CD4-positive, alpha-beta memory T cell (primary cell): ENCODE data around the gene PRDX1. TPM values are rescaled to one million over a fixed set of nuclear protein-coding genes. Genes with fewer than 3 reads are reported as not detected.

Experiments used
- CTCF ChIA-PET: fragments of 350-600 bp; sonication (Branson Sonifier 250); formaldehyde crosslinking; loops from one replicate; lab custom pipeline; 2021; ENCODE audit warnings: inconsistent platforms; ENCODE audit not compliant: partially characterized antibody; lab: Charles Lee
- POLR2A ChIA-PET: fragments of 350-600 bp; sonication (Branson Sonifier 250); formaldehyde crosslinking; loops from one replicate; lab custom pipeline; 2021; ENCODE audit not compliant: partially characterized antibody; lab: Charles Lee
- DNase-seq, 5 donors: peaks; one replicate each; pipeline versions ENCODE4 v3.0.0 to v3.0.0-alpha.2; 2020 to 2022; ENCODE audit warnings: mixed read lengths in 1 of 5
- H3K27ac ChIP-seq: one replicate; pipeline ENCODE4 v1.7.0; 2013; ENCODE audit warnings: low read depth, low read length
- H3K27me3 ChIP-seq: 2 replicates; pipeline ENCODE4 v1.7.0; 2013; ENCODE audit warnings: mild to moderate bottlenecking, low read length, moderate library complexity; ENCODE audit not compliant: insufficient read depth
- H3K36me3 ChIP-seq: 2 replicates; pipeline ENCODE4 v1.7.0; 2013; ENCODE audit warnings: mild to moderate bottlenecking, low read length, moderate library complexity; ENCODE audit not compliant: insufficient read depth
- H3K4me1 ChIP-seq: 2 replicates; pipeline ENCODE4 v1.7.0; 2013; ENCODE audit warnings: mild to moderate bottlenecking, low read length, moderate library complexity; ENCODE audit not compliant: insufficient read depth
- H3K4me3 ChIP-seq, 2 donors: one replicate each; pipeline ENCODE4 v1.7.0; 2013; ENCODE audit warnings: low read length in 2 of 2, mild to moderate bottlenecking in 1 of 2
- H3K9me3 ChIP-seq, 2 donors: one replicate each; pipeline ENCODE4 v1.7.0; 2013; ENCODE audit warnings: low read length in 2 of 2, control low read depth in 1 of 2; ENCODE audit not compliant: control insufficient read depth in 1 of 2
- H3K27ac Mint-ChIP-seq, 7 donors: one replicate each; pipeline ENCODE4 v1.8.0; 2020 to 2021; ENCODE audit warnings: mixed read lengths in 7 of 7, mild to moderate bottlenecking in 6 of 7, inconsistent platforms in 3 of 7, moderate library complexity in 3 of 7
- H3K27me3 Mint-ChIP-seq, 2 donors: one replicate each; pipeline ENCODE4 v1.8.0; 2020 to 2021; ENCODE audit warnings: mixed read lengths in 2 of 2
- H3K36me3 Mint-ChIP-seq, 2 donors: one replicate each; pipeline ENCODE4 v1.8.0; 2020 to 2021; ENCODE audit warnings: mixed read lengths in 2 of 2, inconsistent platforms in 1 of 2, mild to moderate bottlenecking in 1 of 2
- H3K4me1 Mint-ChIP-seq, 4 donors: one replicate each; pipeline ENCODE4 v1.8.0; 2020 to 2021; ENCODE audit warnings: mixed read lengths in 4 of 4, mild to moderate bottlenecking in 1 of 4
- H3K4me3 Mint-ChIP-seq, 8 donors: one replicate each; pipeline ENCODE4 v1.8.0; 2020 to 2021; ENCODE audit warnings: mixed read lengths in 8 of 8, mild to moderate bottlenecking in 7 of 8, moderate library complexity in 6 of 8, inconsistent platforms in 3 of 8
- H3K9me3 Mint-ChIP-seq, 8 donors: one replicate each; pipeline ENCODE4 v1.8.0; 2020 to 2021; ENCODE audit warnings: mixed read lengths in 8 of 8, mild to moderate bottlenecking in 5 of 8, inconsistent platforms in 3 of 8, moderate library complexity in 1 of 8
- intact Hi-C: fragments of 100-400 bp; cut with micrococcal nuclease; formaldehyde crosslinking; loops from one replicate; pipeline ENCODE4 v1.15.1; 2023
- polyA plus RNA-seq, 2 donors: library from polyadenylated mRNA; unstranded; fragments of 300-500 nt; fragmentation: Illumina TruSeq; gene quantifications; one replicate each; pipeline ENCODE4 v1.2.3, GENCODE V29; 2021
- total RNA-seq, 2 experiments: library from RNA; stranded (reverse); gene quantifications; one replicate each; pipeline ENCODE4 v1.2.3, GENCODE V29; 2021

The PRDX1 gene
- total and polyA plus RNA-seq, 4 experiments from 2014 or later: 130 to 288 (median 197) TPM

GRCh38 chr1:45542591-45542990 lies 20.9 kb upstream of the PRDX1 start:
- Histone ChIP-seq H3K9me3 (no peaks in the 10 kb centered on the region), H3K4me1 (peaks cover 31% of the 10 kb centered on the region), H3K4me3 (no peak overlapping the region), H3K27me3 (no peaks in the 10 kb centered on the region), H3K27ac (no peak overlapping the region), H3K36me3 (no peaks in the 10 kb centered on the region)
- H3K27ac Mint-ChIP-seq: peak overlapping the region in 3 of 7 donors; percentile 48 to 79 (median 65)
- DNase-seq: no peak
- CTCF ChIA-PET: interaction anchor here (1.1 to 5.9 kb wide), 4 partner anchors 24 to 31 kb away, joined by 3 to 26 read pairs (median 4); no protein-coding TSS in a partner anchor
- H3K4me1 Mint-ChIP-seq: peaks cover 21 to 36% (median 28%) of the 10 kb centered on the region in 4 donors
- H3K9me3 Mint-ChIP-seq: no peaks in the 10 kb centered on the region
- no peak overlapping the region for H3K4me3 Mint-ChIP-seq
- no peaks in the 10 kb centered on the region for H3K36me3 Mint-ChIP-seq
- no peaks in the 10 kb centered on the region for H3K27me3 Mint-ChIP-seq
- POLR2A ChIA-PET: no interaction called here
- intact Hi-C loops: loop anchor here (2.0 kb wide), 1 partner anchor 22 kb away; the partner anchor contains the start of gene PRDX1

- H3K36me3 ChIP-seq: no peaks in the 10 kb centered on the region
- CTCF ChIA-PET: interaction anchor here (0.9 to 5.9 kb wide), 4 partner anchors 19 to 29 kb away, joined by 3 to 26 read pairs (median 3); partner anchors contain the start of gene PRDX1
- H3K4me3 ChIP-seq: no peak overlapping the region
- peaks cover 31% of the 10 kb centered on the region for H3K4me1 ChIP-seq
- Mint-ChIP-seq H3K27me3 (no peaks in the 10 kb centered on the region), H3K27ac (no peak overlapping the region), H3K4me1 (peaks cover 21 to 36% (median 29%) of the 10 kb centered on the region in 4 donors), H3K4me3 (no peak overlapping the region), H3K36me3 (no peaks in the 10 kb centered on the region), H3K9me3 (no peaks in the 10 kb centered on the region)
- intact Hi-C loops: no loop called here
- no peak overlapping the region for H3K27ac ChIP-seq
- no peaks in the 10 kb centered on the region for H3K9me3 ChIP-seq
- no peaks in the 10 kb centered on the region for H3K27me3 ChIP-seq
- POLR2A ChIA-PET: interaction anchor here (0.6 to 0.8 kb wide), 2 partner anchors 10 to 19 kb away, joined by 3 read pairs; no protein-coding TSS in a partner anchor
- DNase-seq: no peak
These were observed 19.5 kb upstream of the PRDX1 start for GRCh38 chr1:45541193-45541592.

GRCh38 chr1:45536886-45537285 lies 15.2 kb upstream of the PRDX1 start:
- Histone ChIP-seq H3K27me3 (no peaks in the 10 kb centered on the region), H3K36me3 (no peaks in the 10 kb centered on the region), H3K9me3 (no peaks in the 10 kb centered on the region), H3K4me3 (no peak overlapping the region), H3K4me1 (no peaks in the 10 kb centered on the region), H3K27ac (no peak overlapping the region)
- DNase-seq: no peak
- peaks cover 0 to 4% (median 0%) of the 10 kb centered on the region in 4 donors for H3K4me1 Mint-ChIP-seq
- ChIA-PET POLR2A (interaction anchor here (1.1 to 1.3 kb wide), 2 partner anchors 15 to 16 kb away, joined by 6 read pairs; partner anchors contain the start of gene PRDX1), CTCF (interaction anchor here (0.7 to 1.2 kb wide), 2 partner anchors 32 to 90 kb away, joined by 3 read pairs; no protein-coding TSS in a partner anchor)
- H3K4me3 Mint-ChIP-seq: no peak overlapping the region
- H3K9me3 Mint-ChIP-seq: no peaks in the 10 kb centered on the region
- no peaks in the 10 kb centered on the region for H3K27me3 Mint-ChIP-seq
- H3K27ac Mint-ChIP-seq: peak overlapping the region in 1 of 7 donors; percentile 68
- no peaks in the 10 kb centered on the region for H3K36me3 Mint-ChIP-seq
- intact Hi-C loops: no loop called here

GRCh38 chr1:45535988-45536766 lies 14.5 kb upstream of the PRDX1 start:
- intact Hi-C loops: no loop called here
- ChIA-PET POLR2A (interaction anchor here (1.1 to 1.3 kb wide), 2 partner anchors 14 to 15 kb away, joined by 6 read pairs; partner anchors contain the start of gene PRDX1), CTCF (interaction anchor here (0.7 to 1.2 kb wide), 3 partner anchors 9 to 90 kb away, joined by 3 read pairs; no protein-coding TSS in a partner anchor)
- H3K9me3 ChIP-seq: no peaks in the 10 kb centered on the region
- Mint-ChIP-seq H3K36me3 (no peaks in the 10 kb centered on the region), H3K4me3 (no peak overlapping the region), H3K4me1 (peaks cover 0 to 6% (median 0%) of the 10 kb centered on the region in 4 donors), H3K27ac (no peak overlapping the region), H3K9me3 (no peaks in the 10 kb centered on the region), H3K27me3 (no peaks in the 10 kb centered on the region)
- H3K4me3 ChIP-seq: no peak overlapping the region
- no peaks in the 10 kb centered on the region for H3K27me3 ChIP-seq
- no peak overlapping the region for H3K27ac ChIP-seq
- H3K36me3 ChIP-seq: no peaks in the 10 kb centered on the region
- H3K4me1 ChIP-seq: no peaks in the 10 kb centered on the region
- no peak for DNase-seq

GRCh38 chr1:45531873-45532272 lies 10.2 kb upstream of the PRDX1 start:
- Mint-ChIP-seq H3K4me3 (no peak overlapping the region), H3K27me3 (no peaks in the 10 kb centered on the region), H3K9me3 (no peaks in the 10 kb centered on the region), H3K36me3 (no peaks in the 10 kb centered on the region), H3K4me1 (peaks cover 0 to 4% (median 0%) of the 10 kb centered on the region in 4 donors), H3K27ac (peak overlapping the region in 2 of 7 donors; percentile 2 to 8)
- no peaks in the 10 kb centered on the region for H3K9me3 ChIP-seq
- H3K36me3 ChIP-seq: no peaks in the 10 kb centered on the region
- POLR2A ChIA-PET: interaction anchor here (0.7 kb wide), 1 partner anchor 10 kb away, joined by 3 read pairs; the partner anchor contains the start of gene PRDX1
- H3K27ac ChIP-seq: no peak overlapping the region
- no peaks in the 10 kb centered on the region for H3K27me3 ChIP-seq
- H3K4me3 ChIP-seq: no peak overlapping the region
- CTCF ChIA-PET: interaction anchor here (1.3 kb wide), 1 partner anchor 39 kb away, joined by 3 read pairs; no protein-coding TSS in a partner anchor
- intact Hi-C loops: no loop called here
- no peak for DNase-seq
- no peaks in the 10 kb centered on the region for H3K4me1 ChIP-seq

- no peak overlapping the region for H3K27ac ChIP-seq
- Mint-ChIP-seq H3K27ac (no peak overlapping the region), H3K27me3 (no peaks in the 10 kb centered on the region), H3K4me3 (no peak overlapping the region), H3K36me3 (no peaks in the 10 kb centered on the region), H3K4me1 (peaks cover 0 to 2% (median 0%) of the 10 kb centered on the region in 4 donors), H3K9me3 (no peaks in the 10 kb centered on the region)
- no peaks in the 10 kb centered on the region for H3K36me3 ChIP-seq
- ChIA-PET POLR2A (interaction anchor here (1.1 kb wide), 1 partner anchor 9 kb away, joined by 3 read pairs; the partner anchor contains the start of gene PRDX1), CTCF (interaction anchor here (0.8 to 1.0 kb wide), 3 partner anchors 9 to 801 kb away, joined by 3 to 4 read pairs (median 3); partner anchors contain the start of gene PRDX1)
- H3K4me1 ChIP-seq: no peaks in the 10 kb centered on the region
- H3K27me3 ChIP-seq: no peaks in the 10 kb centered on the region
- no peak for DNase-seq
- no peak overlapping the region for H3K4me3 ChIP-seq
- H3K9me3 ChIP-seq: no peaks in the 10 kb centered on the region
- intact Hi-C loops: no loop called here
These were observed 9.0 kb upstream of the PRDX1 start for GRCh38 chr1:45530632-45531135.
